Measurements from ENCODE around the gene LMBR1L.
A peak's percentile ranks its signal among the peaks of the same experiment; 100 is the strongest.

Gene LMBR1L

GRCh38 chr12:49079793-49080192 lies 30.9 kb downstream of the LMBR1L start:
- Histone ChIP-seq H3K36me3 (no peaks in the 10 kb centered on the region), H3K27me3 (no peaks in the 10 kb centered on the region), H3K27ac (no peak overlapping the region), H3K4me1 (ENCODE audit: control insufficient read depth in 1 of 2, insufficient read depth in 1 of 2, low read depth in 1 of 2, low read length in 1 of 2) (no peaks in the 10 kb centered on the region), H3K9me3 (no peaks in the 10 kb centered on the region), H3K4me3 (ENCODE audit: low read depth in 1 of 2, low read length in 1 of 2) (no peak overlapping the region)
- TF ChIP-seq CTCF (IDR thresholded peaks at IDR 0.05) = no peak

- Histone ChIP-seq H3K27ac (no peak overlapping the region), H3K4me1 (ENCODE audit: control insufficient read depth in 1 of 2, insufficient read depth in 1 of 2, low read depth in 1 of 2, low read length in 1 of 2) (peaks cover 16 to 17% of the 10 kb centered on the region in 2 experiments), H3K27me3 (peaks cover 4% of the 10 kb centered on the region), H3K4me3 (ENCODE audit: low read depth in 1 of 2, low read length in 1 of 2) (no peak overlapping the region), H3K36me3 (no peaks in the 10 kb centered on the region), H3K9me3 (no peaks in the 10 kb centered on the region)
- TF ChIP-seq CTCF (IDR thresholded peaks at IDR 0.05) = no peak
These were observed 39.7 kb downstream of the LMBR1L start for GRCh38 chr12:49070971-49071370.

- Histone ChIP-seq H3K4me3 (ENCODE audit: low read depth in 1 of 2, low read length in 1 of 2) (peak within 1 kb of the TSS; percentile 77 to 81), H3K9me3 (no peaks in the 10 kb centered on the region), H3K27me3 (peaks cover 4% of the 10 kb centered on the region), H3K27ac (peak within 1 kb of the TSS; percentile 83), H3K4me1 (ENCODE audit: control insufficient read depth in 1 of 2, insufficient read depth in 1 of 2, low read depth in 1 of 2, low read length in 1 of 2) (peaks cover 16 to 17% of the 10 kb centered on the region in 2 experiments), H3K36me3 (no peaks in the 10 kb centered on the region)
- TF ChIP-seq CTCF (IDR thresholded peaks at IDR 0.05) = peak; percentile 46
These were observed 40.9 kb downstream of the LMBR1L start, which contains the start of gene RHEBL1 for GRCh38 chr12:49069507-49070346. RHEBL1 (minus strand) TSS chr12:49069979; CDS start chr12:49069785, 194 bp downstream.

- peak overlapping the region; percentile 83 for H3K27ac ChIP-seq
- H3K9me3 ChIP-seq = no peaks in the 10 kb centered on the region
- no peaks in the 10 kb centered on the region for H3K36me3 ChIP-seq
- TF ChIP-seq CTCF (IDR thresholded peaks at IDR 0.05) = no peak
- H3K4me1 ChIP-seq (ENCODE audit: control insufficient read depth in 1 of 2, insufficient read depth in 1 of 2, low read depth in 1 of 2, low read length in 1 of 2) = peaks cover 17 to 18% of the 10 kb centered on the region in 2 experiments
- peak overlapping the region; percentile 77 to 81 for H3K4me3 ChIP-seq (ENCODE audit: low read depth in 1 of 2, low read length in 1 of 2)
- H3K27me3 ChIP-seq = peaks cover 4% of the 10 kb centered on the region
These were observed 41.7 kb downstream of the LMBR1L start for GRCh38 chr12:49068879-49069506.

GRCh38 chr12:49066120-49066519 lies 44.5 kb downstream of the LMBR1L start:
- Histone ChIP-seq H3K27ac (no peak overlapping the region), H3K9me3 (no peaks in the 10 kb centered on the region), H3K27me3 (peaks cover 4% of the 10 kb centered on the region), H3K4me1 (ENCODE audit: control insufficient read depth in 1 of 2, insufficient read depth in 1 of 2, low read depth in 1 of 2, low read length in 1 of 2) (peaks cover 26% of the 10 kb centered on the region in 2 experiments), H3K4me3 (ENCODE audit: low read depth in 1 of 2, low read length in 1 of 2) (no peak overlapping the region), H3K36me3 (no peaks in the 10 kb centered on the region)
- no peak for TF ChIP-seq CTCF (IDR thresholded peaks at IDR 0.05)

Measured in neutrophil (primary cell).